KG1 (cell line): ENCODE results near the gene SORCS2.

Experiments
- DNase-seq: peaks from one replicate; lab custom pipeline; 2025; lab: John Stamatoyannopoulos, UW

SORCS2 gene

DNA sequence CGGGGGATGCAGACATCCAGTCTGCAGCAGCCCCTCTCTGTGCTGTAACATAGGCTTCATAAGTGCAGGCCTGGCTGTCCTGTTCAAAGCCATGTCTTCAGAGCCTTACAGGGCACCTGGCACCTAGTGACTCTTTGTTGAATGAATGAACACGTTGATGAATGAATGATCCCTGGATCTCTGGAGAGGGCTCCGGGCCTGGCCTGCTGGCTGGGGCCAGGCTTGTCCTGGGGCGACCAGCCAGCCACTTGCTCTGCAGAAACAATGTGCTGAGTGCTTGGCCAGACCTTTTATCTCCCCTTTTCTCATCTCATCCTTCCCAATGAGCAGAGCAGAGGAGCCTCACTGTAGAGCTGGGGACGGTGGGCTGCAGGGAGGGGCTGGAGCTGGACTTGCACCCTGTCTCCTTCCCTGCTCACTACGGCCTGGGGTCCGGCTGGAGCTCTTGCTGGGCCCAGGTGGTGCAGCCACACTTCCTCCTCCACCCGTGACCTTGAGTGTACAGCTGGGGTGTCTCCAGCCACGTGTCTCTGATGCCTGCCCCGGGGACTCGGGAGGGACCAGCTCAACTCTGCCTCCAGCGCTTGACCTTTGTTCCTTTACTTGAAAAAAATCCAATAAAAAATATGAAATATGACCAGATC, 164.5 kb downstream of the SORCS2 start:
- DNase-seq: no peak

DNA sequence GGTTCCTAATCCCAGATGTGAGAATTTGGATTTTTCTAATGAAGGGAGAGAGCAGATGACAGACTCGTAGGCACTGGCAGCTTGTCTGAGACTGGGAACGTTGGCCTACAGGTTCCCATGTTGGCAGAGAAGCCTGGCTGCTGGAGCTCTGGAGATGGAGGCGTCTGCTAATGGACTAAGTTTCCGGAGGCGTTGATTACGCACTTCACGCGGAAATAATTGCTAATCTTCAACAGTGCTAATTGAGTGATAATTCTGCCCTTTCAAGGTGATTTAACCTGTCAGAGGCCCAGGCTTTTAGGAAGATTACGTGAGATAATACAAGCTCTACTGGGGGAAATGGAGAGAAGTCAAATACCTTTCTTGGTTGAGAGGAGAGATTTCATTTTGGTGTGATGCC, 165.0 kb downstream of the SORCS2 start:
- DNase-seq: no peak

DNA sequence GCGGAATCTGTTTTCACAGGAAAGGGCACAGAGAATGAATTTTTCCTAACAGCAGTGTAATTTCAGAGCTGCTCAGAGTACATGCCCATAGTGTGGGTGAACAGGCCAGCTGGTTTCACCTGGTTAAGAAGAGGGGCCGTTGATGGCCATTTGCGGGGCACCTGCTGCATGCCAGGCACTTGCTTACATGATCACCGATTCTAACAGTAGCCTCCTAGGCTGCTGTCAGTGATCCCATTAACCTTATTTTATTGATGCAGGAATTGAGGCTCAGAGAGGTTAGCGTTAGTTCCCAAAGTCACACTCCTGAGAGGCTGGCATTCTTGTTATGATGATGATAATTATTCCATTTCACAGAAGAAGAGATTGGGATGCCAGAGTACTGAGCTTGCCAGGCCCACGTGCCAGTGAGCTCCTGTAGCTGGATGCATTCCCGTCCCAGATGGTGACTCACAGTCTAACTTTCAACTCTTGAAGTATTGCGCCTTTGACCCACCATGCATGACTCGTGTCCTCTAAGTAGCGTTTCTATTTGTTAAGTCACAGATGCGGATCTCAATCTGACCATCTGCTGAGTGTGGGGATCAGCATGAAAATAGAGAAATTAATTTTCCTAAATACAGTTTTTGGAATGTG, 165.9 kb downstream of the SORCS2 start:
- DNase-seq: no peak

DNA sequence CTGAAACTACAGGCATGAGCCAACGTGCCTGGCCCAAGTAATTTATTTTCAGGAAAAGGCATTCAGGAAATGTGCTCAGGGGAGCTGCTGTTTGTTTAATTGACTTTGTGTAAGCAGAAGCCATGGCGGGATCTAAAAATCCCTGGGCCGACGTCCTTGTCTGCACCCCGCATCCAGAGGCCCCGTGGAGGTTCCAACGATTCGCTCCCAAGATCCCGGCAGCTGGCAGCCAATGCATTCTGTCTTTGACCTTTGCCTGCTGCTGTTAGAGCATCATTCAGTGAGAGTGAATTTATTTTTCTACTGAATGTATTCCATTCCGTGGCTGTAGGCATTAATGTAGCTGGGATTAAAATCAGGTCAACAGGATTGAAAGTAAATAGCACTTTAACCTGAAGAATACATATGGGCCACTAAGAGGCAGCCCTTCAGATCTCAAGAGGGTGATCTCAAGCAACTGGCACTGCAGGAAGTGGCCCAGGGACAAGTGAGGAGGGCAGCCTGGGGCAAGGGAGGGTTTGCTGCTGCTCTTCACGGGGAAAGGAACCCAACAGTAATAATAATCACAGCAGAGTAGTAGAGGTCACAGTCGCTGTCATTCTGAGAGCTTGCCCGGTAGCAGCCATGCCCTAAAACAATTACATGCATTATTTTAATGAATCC, 167.2 kb downstream of the SORCS2 start:
- DNase-seq: no peak

DNA sequence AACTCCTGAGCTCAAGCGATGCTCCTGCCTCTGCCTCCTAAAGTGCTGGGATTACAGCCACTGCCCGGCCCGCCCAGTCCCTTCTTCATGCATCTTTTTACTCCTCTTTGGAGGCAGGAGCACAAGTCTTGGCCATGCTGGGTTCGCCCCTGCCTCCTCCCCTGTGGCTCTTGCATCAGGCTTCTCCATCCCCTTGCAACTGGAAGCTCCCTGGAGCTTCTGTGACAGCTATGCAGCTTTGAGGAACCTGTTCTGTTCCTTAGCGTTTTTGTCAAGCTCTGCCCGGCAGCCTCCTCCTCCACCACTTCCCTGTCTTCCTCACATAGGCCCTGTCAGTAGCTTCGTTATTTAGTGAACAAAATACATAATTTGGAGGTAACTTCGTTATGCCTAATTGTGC, 168.5 kb downstream of the SORCS2 start:
- DNase-seq: no peak

DNA sequence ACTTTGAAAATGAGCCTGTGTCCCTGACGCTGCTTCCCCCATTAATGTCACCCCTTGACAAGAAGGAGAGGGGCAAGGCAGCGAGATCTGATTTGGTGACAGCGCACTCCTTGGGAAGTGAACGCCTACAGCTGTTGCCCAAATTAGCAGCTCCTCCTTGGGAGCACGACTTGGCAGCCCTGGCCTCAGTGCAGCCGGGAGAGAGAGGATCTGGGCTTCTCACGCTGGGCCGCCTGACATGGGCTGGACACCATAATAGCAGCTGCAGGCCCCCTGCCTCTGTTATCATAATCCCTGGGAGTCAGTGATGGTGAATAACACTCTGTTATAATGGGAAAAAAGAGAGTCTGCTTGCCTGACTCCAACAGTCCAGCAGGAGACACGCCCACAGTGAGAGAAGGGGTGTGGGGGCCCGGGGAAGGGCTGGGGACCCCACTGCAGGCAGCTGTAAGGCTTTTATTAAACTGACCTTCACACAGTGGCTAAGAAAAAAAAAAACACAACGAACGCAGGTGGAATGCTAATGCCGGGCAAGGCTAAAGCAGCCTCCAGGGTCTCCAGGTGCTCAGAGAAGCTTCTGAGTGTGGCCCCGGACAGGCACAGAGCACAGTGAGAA, 169.1 kb downstream of the SORCS2 start:
- DNase-seq: no peak

DNA sequence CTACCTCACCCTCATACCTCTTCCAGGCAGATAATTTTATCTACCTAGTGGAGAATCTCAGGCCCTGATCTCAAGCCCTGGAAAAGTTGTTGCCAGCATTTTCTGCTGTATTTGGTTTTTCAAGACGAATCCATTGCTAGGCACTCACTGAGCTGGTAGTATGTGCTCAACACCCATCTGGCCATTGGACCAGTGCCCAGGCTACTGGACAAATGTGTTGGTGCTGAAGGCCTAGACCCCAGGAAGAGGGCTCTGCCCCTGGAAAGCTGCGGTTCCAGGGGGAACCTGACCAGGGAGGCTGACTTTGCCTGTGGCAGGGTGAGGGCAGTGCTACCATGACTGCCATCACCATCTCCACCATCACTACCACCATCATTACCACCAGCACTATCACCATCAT, 170.0 kb downstream of the SORCS2 start:
- DNase-seq: no peak

DNA sequence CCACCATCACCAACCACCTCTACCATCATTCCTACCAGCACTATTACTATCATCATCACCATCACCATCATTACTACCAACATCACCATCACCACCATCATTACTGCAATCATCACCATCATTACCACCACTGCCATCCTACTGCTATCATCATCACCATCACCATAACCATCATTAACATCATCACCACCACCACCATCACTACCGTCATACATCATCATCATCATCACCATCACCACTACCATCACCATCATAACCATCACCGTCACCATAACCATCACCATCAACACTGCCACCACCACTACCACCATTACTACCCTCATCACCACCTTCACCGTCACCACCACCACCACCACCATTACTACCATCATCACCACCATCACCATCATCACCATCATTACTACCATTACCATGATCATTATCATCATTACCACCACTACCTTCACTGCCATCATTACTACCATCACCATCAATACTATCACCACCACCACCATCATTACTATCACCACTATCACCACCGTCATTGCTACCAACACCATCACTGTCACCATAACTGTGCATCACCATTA, 170.6 kb downstream of the SORCS2 start:
- no peak for DNase-seq

DNA sequence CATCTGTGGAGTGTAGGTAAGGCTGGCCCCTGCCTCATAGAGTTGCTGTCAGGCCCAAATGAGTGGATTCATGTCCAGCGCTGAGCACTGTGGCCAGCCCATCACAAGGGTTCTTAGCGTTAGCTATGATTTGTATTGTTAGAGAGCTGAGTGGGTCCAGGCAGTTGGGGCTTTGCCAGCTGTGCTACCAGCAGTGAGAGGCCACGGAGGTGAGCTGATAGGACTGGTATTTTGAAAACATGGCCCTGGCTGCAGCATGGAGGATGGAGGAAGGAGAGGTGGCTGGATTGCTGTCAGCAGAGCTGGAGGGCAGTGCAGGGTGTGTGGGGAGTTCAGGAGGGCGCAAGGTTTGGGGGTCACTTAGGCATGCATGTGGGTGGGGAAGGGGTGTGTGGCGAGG, 172.6 kb downstream of the SORCS2 start:
- DNase-seq: no peak

DNA sequence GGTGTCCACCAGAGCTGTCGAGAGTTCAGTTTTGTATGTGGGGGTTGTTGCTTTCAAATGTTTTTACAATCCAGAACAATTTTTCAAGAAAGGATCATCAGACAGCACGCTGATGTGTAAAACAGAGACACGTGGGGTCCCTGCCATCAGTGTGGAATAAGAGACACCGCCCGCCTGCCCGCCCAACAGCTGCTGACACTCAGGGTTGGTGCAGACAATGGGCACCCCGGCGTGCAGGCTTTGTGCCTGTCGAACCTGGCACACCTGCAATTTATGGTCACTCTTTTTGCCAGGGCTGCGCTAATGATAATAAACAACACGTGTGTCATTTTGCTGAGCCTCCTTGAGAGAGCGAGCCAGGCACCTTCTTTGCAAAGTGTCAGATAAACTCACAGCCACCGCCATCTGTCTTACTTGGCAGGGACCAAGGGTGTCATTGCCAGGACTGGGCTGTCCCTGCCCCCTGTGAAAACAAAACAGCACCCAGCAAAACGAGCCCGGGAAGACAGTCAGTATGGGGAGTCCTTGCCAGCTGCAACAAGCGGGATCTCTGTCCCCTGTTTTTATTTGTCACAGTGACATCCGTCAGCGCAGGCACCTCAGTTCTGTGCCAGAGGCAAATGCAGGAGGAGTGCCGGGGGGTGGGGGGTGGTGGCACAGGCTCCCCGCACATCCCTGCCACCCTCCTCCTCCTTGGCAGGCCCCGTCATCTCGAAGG, 173.3 kb downstream of the SORCS2 start:
- no peak for DNase-seq

DNA sequence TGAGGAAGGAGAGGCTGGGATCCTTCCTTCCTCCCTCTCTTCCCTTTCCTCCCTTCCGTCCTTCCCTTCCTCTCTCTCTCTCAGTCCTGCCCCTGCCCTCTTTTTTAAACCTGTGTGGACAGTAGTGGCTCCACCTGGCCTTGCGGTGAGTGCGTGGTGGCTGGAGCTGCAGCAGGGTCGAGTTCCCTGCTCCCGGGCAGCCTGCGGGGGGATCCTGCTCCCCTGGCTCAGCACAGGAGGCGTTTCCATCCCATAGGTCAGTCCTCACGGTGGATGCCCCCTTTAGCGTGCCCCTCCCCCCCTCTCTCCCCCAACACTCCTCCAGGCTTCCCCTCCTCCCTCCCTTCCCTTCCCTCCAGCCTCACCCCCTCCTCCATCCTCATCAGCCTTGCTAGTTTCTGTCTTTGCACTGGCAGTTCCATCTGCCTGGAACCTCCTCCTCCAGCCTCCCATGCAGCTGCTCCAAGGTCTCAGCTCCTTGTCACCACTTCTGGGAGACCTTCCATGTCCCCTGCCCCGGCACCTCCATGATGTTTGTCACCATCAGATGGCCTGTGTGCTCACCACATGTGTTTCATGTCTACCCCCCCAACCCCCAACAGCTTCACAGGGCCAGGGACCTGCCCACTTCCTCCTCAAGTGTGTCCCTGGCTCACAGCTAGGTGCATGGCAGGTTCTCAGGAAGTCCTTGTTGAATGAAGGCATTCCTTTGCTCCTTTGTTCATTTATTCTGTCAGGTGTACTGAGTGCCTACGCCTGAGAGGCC, 174.0 kb downstream of the SORCS2 start:
- DNase-seq: no peak

DNA sequence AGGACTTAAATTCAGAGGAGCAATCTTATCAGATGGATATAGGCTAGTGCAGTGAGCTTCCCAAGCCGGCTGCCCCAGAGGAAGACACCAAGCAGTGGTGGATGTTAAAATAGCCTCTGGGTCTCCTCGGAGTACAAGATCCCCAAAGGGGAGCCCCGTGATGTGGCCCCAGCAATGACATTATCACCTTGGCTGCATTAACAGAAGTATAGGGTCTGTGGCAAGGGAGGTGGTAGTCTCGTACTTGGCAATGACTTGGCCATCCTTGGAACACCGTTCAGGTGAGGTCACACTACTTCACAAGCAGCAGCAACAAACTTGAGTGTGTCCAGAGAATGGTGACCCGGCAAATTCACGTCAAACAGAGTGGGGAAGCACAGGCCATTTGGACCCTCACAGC, 174.6 kb downstream of the SORCS2 start:
- DNase-seq: no peak

DNA sequence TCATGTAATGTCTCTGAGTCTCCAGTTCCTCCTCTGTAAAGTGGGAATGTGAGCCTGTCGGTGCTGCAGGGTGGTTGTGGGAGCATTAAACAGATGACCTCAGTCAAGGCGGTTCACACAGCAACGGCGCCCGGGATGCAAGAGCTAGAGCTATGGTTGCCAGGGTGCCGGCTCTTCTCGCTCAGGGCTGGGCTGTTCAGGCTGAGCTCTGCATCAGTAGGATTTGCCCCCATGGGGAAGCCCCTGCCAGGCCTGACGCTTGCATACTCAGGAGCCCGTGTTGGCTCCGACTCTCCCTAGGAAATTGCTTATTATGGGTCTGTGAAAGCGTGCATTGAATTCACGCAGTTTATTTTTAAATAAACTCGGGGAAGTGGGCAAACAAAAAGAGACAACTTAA, 175.1 kb downstream of the SORCS2 start:
- DNase-seq: no peak

DNA sequence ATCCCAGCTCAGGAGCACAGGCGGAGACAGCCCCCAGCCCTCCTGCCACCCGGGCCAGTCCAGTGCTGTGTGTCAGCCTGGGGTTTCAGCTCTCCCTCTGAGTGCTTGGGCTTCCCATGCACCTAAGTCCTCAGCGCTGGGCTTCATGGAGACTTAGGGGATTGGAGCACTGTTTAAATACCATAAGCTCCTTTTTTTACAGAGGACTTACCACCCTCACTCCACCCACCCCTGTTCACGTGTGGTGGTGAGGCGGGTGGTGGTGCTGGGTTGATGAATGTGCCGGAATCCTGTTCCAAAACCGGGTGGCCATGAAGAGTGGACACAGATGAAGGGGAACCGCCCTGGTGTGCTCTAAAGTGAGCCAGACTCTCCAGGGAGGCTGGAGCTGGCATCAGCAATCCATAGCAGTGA, 175.5 kb downstream of the SORCS2 start:
- no peak for DNase-seq

DNA sequence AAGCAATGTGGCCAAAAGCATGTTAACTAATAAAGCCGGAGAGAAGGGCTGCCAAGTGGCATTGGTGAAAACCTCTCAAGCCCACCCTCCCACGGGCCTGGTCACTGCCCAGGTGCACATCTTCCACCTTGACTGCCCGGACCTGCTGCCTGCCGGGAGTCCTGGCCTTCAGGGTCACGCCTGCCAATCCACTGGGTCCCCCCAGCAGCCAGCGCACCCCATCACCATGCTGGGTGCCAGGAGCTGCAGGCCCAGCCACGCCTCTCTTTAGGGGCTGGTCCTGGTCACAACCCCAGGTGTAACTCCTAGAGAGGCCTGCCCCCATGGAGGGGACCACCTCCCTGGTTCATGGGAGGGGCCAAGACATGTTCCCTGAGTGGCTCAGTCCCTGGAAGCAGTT, 176.0 kb downstream of the SORCS2 start:
- DNase-seq: no peak

DNA sequence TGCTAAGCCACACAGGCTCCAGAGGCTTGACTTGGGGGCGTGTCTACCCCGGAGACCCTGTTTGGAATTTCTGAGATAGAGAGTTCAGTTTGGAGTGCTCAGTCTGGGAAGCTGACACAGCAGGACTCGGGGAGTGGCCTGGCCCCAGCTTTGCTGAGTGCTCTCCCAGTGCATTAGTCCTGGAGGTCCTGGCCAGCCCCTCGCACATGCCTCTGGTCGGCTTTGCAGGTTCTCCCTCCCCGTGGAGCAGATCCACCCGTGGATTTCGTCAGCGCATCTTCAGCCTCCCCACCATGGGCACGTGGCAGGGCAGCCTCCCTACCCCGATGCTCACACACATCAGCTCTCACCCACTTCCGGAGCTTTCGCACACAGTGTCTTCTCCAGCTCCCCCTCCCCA, 177.2 kb downstream of the SORCS2 start:
- no peak for DNase-seq

DNA sequence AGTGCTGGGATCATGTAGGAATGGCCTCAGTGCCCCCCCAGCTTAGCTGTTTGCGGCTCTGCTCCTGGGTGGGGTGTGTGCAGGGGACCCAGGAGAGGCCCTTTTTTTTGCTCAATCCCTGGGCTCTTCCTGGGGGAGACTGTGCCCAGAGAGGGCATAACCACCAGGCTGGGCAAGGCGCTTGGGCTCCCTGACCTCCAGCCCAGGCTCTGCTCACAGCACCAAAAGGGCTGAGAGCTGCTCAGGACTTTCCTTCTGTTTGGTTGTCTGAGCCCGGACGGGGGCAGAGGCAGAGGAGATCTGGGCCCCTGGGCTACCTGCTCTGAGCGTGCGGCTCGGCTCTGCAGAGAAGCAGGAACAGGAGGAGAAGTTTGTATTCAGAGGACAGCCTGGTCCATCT, 177.7 kb downstream of the SORCS2 start:
- no peak for DNase-seq

DNA sequence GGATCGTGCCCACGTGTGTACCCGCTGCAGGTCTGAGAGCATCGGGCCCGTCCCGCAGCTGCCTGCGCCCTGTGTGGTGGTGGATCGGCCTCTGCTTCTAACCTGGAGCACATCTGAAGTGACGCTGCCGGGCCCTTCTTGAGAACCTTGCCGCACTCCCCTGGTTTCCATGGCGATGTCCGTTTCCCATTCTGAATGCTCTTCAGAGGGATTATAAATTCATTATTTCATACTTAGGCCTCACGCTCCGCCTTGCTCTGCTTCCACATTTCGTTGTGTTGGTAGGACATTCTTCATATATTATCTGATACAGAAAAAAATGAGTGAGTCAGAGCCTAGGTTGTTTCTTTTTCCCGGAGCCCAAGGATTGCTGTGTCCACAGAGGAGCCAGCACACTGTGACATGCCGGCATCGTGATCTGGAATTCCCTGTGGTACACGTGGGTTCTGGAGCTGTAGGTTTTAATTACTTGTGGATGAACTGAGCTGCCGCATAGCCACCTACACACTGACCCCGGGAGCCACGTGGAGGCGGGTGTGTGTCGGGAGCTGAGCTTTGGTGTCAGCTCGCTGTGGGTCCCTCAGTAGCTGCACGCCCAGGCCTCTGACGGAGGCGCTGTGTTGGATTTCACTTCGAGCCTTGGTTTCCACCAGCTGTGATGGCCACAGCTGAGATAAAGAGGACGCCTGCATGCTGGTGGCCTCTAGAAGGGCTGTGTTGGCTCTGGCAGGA, 179.0 kb downstream of the SORCS2 start:
- DNase-seq: no peak

DNA sequence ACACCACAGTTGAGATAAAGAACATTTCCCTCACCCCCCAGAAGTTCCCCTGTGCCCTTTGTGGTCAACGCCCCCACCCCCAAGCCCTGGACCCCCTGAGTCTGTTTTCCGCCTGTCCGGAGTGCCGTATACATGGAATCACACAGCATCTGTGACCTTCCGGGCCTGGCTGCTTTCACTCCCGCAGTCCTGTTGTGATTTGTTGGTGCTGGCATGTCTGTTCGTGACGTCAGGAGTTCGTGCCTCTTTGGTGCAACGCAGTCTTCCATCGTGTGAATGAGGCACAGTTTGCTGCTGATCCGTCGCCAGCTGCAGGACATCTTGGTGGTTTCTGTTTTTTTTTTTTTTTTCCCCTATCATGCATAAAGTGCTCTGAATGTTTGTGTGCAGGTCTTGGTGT, 180.3 kb downstream of the SORCS2 start:
- no peak for DNase-seq

DNA sequence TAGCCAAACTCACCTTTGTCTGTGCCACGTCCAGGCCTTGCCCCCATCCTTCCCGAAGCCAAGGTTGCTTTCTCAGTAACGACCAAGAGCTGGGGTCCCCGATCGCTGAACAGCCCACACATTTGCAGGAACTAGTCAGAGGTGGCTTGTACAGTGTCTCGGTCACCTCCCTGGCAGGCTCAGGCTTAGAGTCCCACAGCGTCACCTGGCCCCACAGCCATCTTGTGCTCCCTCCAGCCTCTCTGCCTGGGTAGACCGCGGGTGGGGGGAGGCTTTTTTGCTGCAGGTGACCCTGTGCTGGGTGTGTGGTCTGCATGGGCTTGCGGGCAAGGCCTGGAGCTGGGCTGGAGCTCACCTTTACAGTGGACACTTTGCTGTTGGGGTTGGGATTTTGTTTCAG, 182.2 kb downstream of the SORCS2 start:
- no peak for DNase-seq

DNA sequence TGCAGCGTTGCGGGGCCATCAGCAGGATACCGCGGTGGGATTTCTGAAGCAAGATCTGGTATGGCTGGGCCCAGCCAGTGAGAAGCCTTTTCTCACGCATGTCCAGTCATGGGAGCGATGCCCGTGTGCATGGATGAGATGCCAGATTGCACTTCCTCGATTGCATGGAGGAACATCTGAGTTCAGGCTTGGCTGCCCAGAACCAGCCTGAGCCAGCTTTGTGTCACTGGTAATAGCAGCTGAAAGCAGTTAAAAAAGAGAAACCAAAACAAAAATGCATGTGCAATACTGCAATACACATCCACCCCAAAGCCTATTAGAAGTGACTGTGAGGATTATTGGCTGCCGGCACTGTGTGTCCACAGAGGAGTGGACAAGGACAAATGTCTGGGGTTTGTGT, 183.1 kb downstream of the SORCS2 start:
- DNase-seq: no peak
